Activated CD8-positive, alpha-beta T cell treated with anti-CD3 and anti-CD28 coated beads for 36 hours (primary cell): ENCODE results near the gene SELENOM. TPM values are rescaled to one million over a fixed set of nuclear protein-coding genes. Genes with fewer than 3 reads are reported as not detected.

ENCODE experiments used
- ATAC-seq: fragments of 200-7000 bp; cut with Tn5 transposase; one replicate; pipeline ENCODE4 v1.10.0; 2021; ENCODE audit warnings: mild to moderate bottlenecking, moderate library complexity
- CTCF ChIA-PET: fragments of 350-600 bp; sonication (Branson Sonifier 250); formaldehyde crosslinking; loops from one replicate; lab custom pipeline; 2021; ENCODE audit warnings: antibody characterized with exemption; lab: Charles Lee
- POLR2A ChIA-PET: fragments of 350-600 bp; sonication (Branson Sonifier 250); formaldehyde crosslinking; loops from one replicate; lab custom pipeline; 2021; ENCODE audit warnings: antibody characterized with exemption; lab: Charles Lee
- DNase-seq: peaks from one replicate; pipeline ENCODE4 v3.0.0-alpha.2; 2020
- H3K27ac Mint-ChIP-seq: one replicate; pipeline ENCODE4 v1.8.0; 2021; ENCODE audit warnings: mild to moderate bottlenecking, mixed read lengths
- H3K27me3 Mint-ChIP-seq: one replicate; pipeline ENCODE4 v1.8.0; 2021; ENCODE audit warnings: mixed read lengths
- H3K36me3 Mint-ChIP-seq: one replicate; pipeline ENCODE4 v1.8.0; 2021; ENCODE audit warnings: low read depth, mixed read lengths
- H3K4me1 Mint-ChIP-seq: one replicate; pipeline ENCODE4 v1.8.0; 2021; ENCODE audit warnings: low read depth, mixed read lengths
- H3K4me3 Mint-ChIP-seq: one replicate; pipeline ENCODE4 v1.8.0; 2021; ENCODE audit warnings: mild to moderate bottlenecking, moderate library complexity, mixed read lengths
- H3K9me3 Mint-ChIP-seq: one replicate; pipeline ENCODE4 v1.8.0; 2021; ENCODE audit warnings: mixed read lengths
- CTCF ChIP-seq: fragments of 200-600 bp; IDR thresholded peaks from one replicate; pipeline ENCODE4 v1.8.0; 2022; ENCODE audit warnings: antibody characterized with exemption, mild to moderate bottlenecking
- intact Hi-C: fragments of 100-400 bp; cut with micrococcal nuclease; formaldehyde crosslinking; loops from one replicate; pipeline ENCODE4 v1.10.0; 2022
- total RNA-seq, 2 experiments: library from RNA; stranded (reverse); gene quantifications; one replicate each; pipeline ENCODE4 v1.2.3, GENCODE V29; 2021

The SELENOM gene
- total RNA-seq, 2 experiments from 2014 or later, result 3.6 to 5.8 TPM

- Mint-ChIP-seq H3K27ac (no peak overlapping the region), H3K36me3 (no peaks in the 10 kb centered on the region), H3K4me3 (no peak overlapping the region), H3K4me1 (no peaks in the 10 kb centered on the region), H3K9me3 (no peaks in the 10 kb centered on the region), H3K27me3 (peaks cover 1% of the 10 kb centered on the region)
- ATAC-seq, result no peak
- DNase-seq, result no peak
- ChIA-PET POLR2A (no interaction called here), CTCF (no interaction called here)
- intact Hi-C loops, result no loop called here
- no peak for TF ChIP-seq CTCF
These were observed 16.9 kb upstream of the SELENOM start for GRCh38 chr22:31124290-31124689.

GRCh38 chr22:31123292-31123602 lies 15.9 kb upstream of the SELENOM start:
- TF ChIP-seq CTCF, result no peak
- Mint-ChIP-seq H3K27me3 (peaks cover 1% of the 10 kb centered on the region), H3K4me3 (no peak overlapping the region), H3K27ac (no peak overlapping the region), H3K36me3 (no peaks in the 10 kb centered on the region), H3K9me3 (no peaks in the 10 kb centered on the region), H3K4me1 (no peaks in the 10 kb centered on the region)
- CTCF ChIA-PET, result no interaction called here
- ATAC-seq (no peak), DNase-seq (no peak)
- intact Hi-C loops, result no loop called here
- POLR2A ChIA-PET, result no interaction called here

GRCh38 chr22:31122532-31123291 lies 15.3 kb upstream of the SELENOM start, which contains the start of gene INPP5J:
Gene INPP5J, plus strand, starts transcription at chr22:31122966. Its CDS starts 49 bp downstream, at chr22:31123015.
- no peaks in the 10 kb centered on the region for H3K9me3 Mint-ChIP-seq
- intact Hi-C loops, result no loop called here

GRCh38 chr22:31122196-31122531 lies 14.8 kb upstream of the SELENOM start:
- no peaks in the 10 kb centered on the region for H3K9me3 Mint-ChIP-seq
- no peaks in the 10 kb centered on the region for H3K4me1 Mint-ChIP-seq
- ATAC-seq (no peak), DNase-seq (no peak)
- TF ChIP-seq CTCF, result no peak
- no peaks in the 10 kb centered on the region for H3K27me3 Mint-ChIP-seq
- H3K36me3 Mint-ChIP-seq, result no peaks in the 10 kb centered on the region
- intact Hi-C loops, result no loop called here
- CTCF ChIA-PET, result no interaction called here
- POLR2A ChIA-PET, result no interaction called here
- peak overlapping the region; percentile 10 for H3K27ac Mint-ChIP-seq
- no peak overlapping the region for H3K4me3 Mint-ChIP-seq

More at GRCh38 chr22:31122532-31123291, 15.3 kb upstream of the SELENOM start, which contains the start of gene INPP5J:
- no peaks in the 10 kb centered on the region for H3K27me3 Mint-ChIP-seq
- ChIA-PET CTCF (no interaction called here), POLR2A (no interaction called here)
- H3K4me3 Mint-ChIP-seq, result no peak within 1 kb of the TSS
- no peaks in the 10 kb centered on the region for H3K36me3 Mint-ChIP-seq
- no peak for TF ChIP-seq CTCF
- H3K4me1 Mint-ChIP-seq, result no peaks in the 10 kb centered on the region
- ATAC-seq, result no peak
- H3K27ac Mint-ChIP-seq, result peak within 1 kb of the TSS; percentile 10
- no peak for DNase-seq

- no peaks in the 10 kb centered on the region for H3K9me3 Mint-ChIP-seq
- H3K4me1 Mint-ChIP-seq, result no peaks in the 10 kb centered on the region
- no peaks in the 10 kb centered on the region for H3K27me3 Mint-ChIP-seq
- no peak for DNase-seq
- POLR2A ChIA-PET, result no interaction called here
- no peak for TF ChIP-seq CTCF
- no peaks in the 10 kb centered on the region for H3K36me3 Mint-ChIP-seq
- no peak overlapping the region for H3K27ac Mint-ChIP-seq
- intact Hi-C loops, result no loop called here
- no peak overlapping the region for H3K4me3 Mint-ChIP-seq
- no peak for ATAC-seq
- CTCF ChIA-PET, result no interaction called here
These were observed 14.0 kb upstream of the SELENOM start for GRCh38 chr22:31121403-31121802.
